Ovary (tissue), 3 donors: Measurements from ENCODE around the gene TNFRSF14.

Experiments
- CTCF ChIP-seq, 3 donors: fragments of 450-650 bp in 2 of 3; fragments of 200-600 bp in 1 of 3; IDR thresholded peaks; one replicate each; pipeline versions ENCODE4 v1.5.1 to v1.8.0; 2016 to 2022; ENCODE audit warnings: antibody characterized with exemption in 3 of 3, mild to moderate bottlenecking in 1 of 3
- EP300 ChIP-seq: sonication (generic); formaldehyde crosslinking; IDR thresholded peaks from one replicate; pipeline ENCODE4 v1.6.1; 2017; ENCODE audit warnings: antibody characterized with exemption
- POLR2A ChIP-seq: fragments of 450-650 bp; IDR thresholded peaks from one replicate; pipeline ENCODE4 v1.6.1; 2017; ENCODE audit warnings: antibody characterized with exemption, mild to moderate bottlenecking, moderate library complexity
- donor health status: DM: no; HTN: no; CAD: no.

GRCh38 chr1:2587860-2588571 lies 31.8 kb downstream of the TNFRSF14 start:
- TF ChIP-seq POLR2A: no peak
- no peak for TF ChIP-seq CTCF (IDR thresholded peaks at IDR 0.05)
- TF ChIP-seq EP300: no peak
